Activated CD8-positive, alpha-beta memory T cell treated with anti-CD3 and anti-CD28 coated beads, Interleukin-2, amount 50 U/mL, for 24 hours (primary cell): ENCODE measurements around the gene PCED1B.

Experiments used
- DNase-seq: peaks from one replicate; pipeline ENCODE4 v3.0.0-alpha.2; 2020; ENCODE audit errors: extremely low read depth

The PCED1B gene

GRCh38 chr12:47067771-47068431 lies 11.5 kb upstream of the PCED1B start:
- DNase-seq, result no peak

- DNase-seq, result no peak
Observed at GRCh38 chr12:47068539-47068938, 10.9 kb upstream of the PCED1B start.

- no peak for DNase-seq
Observed at GRCh38 chr12:47070310-47070709, 9.1 kb upstream of the PCED1B start.

- no peak for DNase-seq
Observed at GRCh38 chr12:47071241-47071852, 8.1 kb upstream of the PCED1B start.

- DNase-seq, result no peak
Observed at GRCh38 chr12:47073951-47074350, 5.5 kb upstream of the PCED1B start.

- no peak for DNase-seq
Observed at GRCh38 chr12:47074757-47075156, 4.7 kb upstream of the PCED1B start.

- DNase-seq, result no peak
Observed at GRCh38 chr12:47075192-47076084, 4.0 kb upstream of the PCED1B start.

GRCh38 chr12:47077206-47078085 lies 2.0 kb upstream of the PCED1B start:
- no peak for DNase-seq

GRCh38 chr12:47078086-47078395 lies 1.4 kb upstream of the PCED1B start:
- DNase-seq, result no peak

GRCh38 chr12:47078733-47079467 lies 521 bp upstream of the PCED1B start:
- no peak for DNase-seq

GRCh38 chr12:47079981-47080724 lies 732 bp downstream of the PCED1B start:
- DNase-seq, result no peak

- no peak for DNase-seq
Observed at GRCh38 chr12:47080725-47081502, 1.5 kb downstream of the PCED1B start.

GRCh38 chr12:47082283-47082682 lies 2.9 kb downstream of the PCED1B start:
- no peak for DNase-seq

- no peak for DNase-seq
Observed at GRCh38 chr12:47082796-47083621, 3.6 kb downstream of the PCED1B start.

GRCh38 chr12:47084172-47084571 lies 4.8 kb downstream of the PCED1B start:
- DNase-seq, result no peak

GRCh38 chr12:47085815-47086252 lies 6.4 kb downstream of the PCED1B start:
- no peak for DNase-seq

- DNase-seq, result no peak
Observed at GRCh38 chr12:47087088-47087688, 7.8 kb downstream of the PCED1B start.
